ENCODE data around the gene JDP2. TPM values are rescaled to one million over a fixed set of nuclear protein-coding genes. Genes with fewer than 3 reads are reported as not detected.

The JDP2 gene
- total RNA-seq, 1 donor from 2014 or later: 79.5 TPM

GRCh38 chr14:75427126-75427481 is 718 bp upstream of the JDP2 start:
- FAIRE-seq: no peak
- H3K9ac ChIP-seq (ENCODE audit: low read length): peak overlapping the region; percentile 66

GRCh38 chr14:75428230-75429104 is 645 bp downstream of the JDP2 start:
- Histone ChIP-seq H3K9me3 (ENCODE audit: insufficient read depth, low read depth, low read length) (no peaks in the 10 kb centered on the region), H3K4me1 (ENCODE audit: insufficient read depth, low read length) (peaks cover 19% of the 10 kb centered on the region), H4K20me1 (ENCODE audit: insufficient read depth, low read length) (peaks cover 39% of the 10 kb centered on the region), H3K4me3 (ENCODE audit: insufficient read depth, low read depth, low read length) (peak overlapping the region; percentile 60), H3K4me2 (ENCODE audit: low read length) (peak overlapping the region; percentile 88), H2AFZ (ENCODE audit: low read depth, low read length) (peak overlapping the region; percentile 52), H3K9ac (ENCODE audit: low read length) (peak overlapping the region; percentile 75), H3K79me2 (ENCODE audit: insufficient read depth, low read length) (peaks cover 23% of the 10 kb centered on the region), H3K27me3 (ENCODE audit: insufficient read depth, low read length) (no peaks in the 10 kb centered on the region), H3K36me3 (ENCODE audit: insufficient read depth, low read length) (no peaks in the 10 kb centered on the region), H3K27ac (ENCODE audit: low read depth, low read length) (no peak overlapping the region)
- Mint-ChIP-seq H3K27ac (ENCODE audit: unreplicated experiment) (peak overlapping the region; percentile 53), H3K4me3 (ENCODE audit: unreplicated experiment) (peak overlapping the region; percentile 92), H3K36me3 (ENCODE audit: low read depth, unreplicated experiment) (peaks cover 16% of the 10 kb centered on the region), H3K9me3 (ENCODE audit: unreplicated experiment) (no peaks in the 10 kb centered on the region), H3K4me1 (ENCODE audit: low read depth, unreplicated experiment) (peaks cover 43% of the 10 kb centered on the region), H3K27me3 (ENCODE audit: low read depth, unreplicated experiment) (no peaks in the 10 kb centered on the region)
- no peak for FAIRE-seq
- TF ChIP-seq, protein P1, sequence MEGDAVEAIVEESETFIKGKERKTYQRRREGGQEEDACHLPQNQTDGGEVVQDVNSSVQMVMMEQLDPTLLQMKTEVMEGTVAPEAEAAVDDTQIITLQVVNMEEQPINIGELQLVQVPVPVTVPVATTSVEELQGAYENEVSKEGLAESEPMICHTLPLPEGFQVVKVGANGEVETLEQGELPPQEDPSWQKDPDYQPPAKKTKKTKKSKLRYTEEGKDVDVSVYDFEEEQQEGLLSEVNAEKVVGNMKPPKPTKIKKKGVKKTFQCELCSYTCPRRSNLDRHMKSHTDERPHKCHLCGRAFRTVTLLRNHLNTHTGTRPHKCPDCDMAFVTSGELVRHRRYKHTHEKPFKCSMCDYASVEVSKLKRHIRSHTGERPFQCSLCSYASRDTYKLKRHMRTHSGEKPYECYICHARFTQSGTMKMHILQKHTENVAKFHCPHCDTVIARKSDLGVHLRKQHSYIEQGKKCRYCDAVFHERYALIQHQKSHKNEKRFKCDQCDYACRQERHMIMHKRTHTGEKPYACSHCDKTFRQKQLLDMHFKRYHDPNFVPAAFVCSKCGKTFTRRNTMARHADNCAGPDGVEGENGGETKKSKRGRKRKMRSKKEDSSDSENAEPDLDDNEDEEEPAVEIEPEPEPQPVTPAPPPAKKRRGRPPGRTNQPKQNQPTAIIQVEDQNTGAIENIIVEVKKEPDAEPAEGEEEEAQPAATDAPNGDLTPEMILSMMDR (IDR thresholded peaks at IDR 0.05; ENCODE audit: insufficient read depth, low read depth, low read length): no peak
- no peak for TF ChIP-seq EZH2 (IDR thresholded peaks at IDR 0.05; ENCODE audit: insufficient read depth, low read length)
- DNase-seq (ENCODE audit: low read depth): no peak

More at GRCh38 chr14:75427126-75427481, 718 bp upstream of the JDP2 start:
- H4K20me1 ChIP-seq (ENCODE audit: insufficient read depth, low read length): peaks cover 35% of the 10 kb centered on the region
- Mint-ChIP-seq H3K36me3 (ENCODE audit: low read depth, unreplicated experiment) (peaks cover 8% of the 10 kb centered on the region), H3K27me3 (ENCODE audit: low read depth, unreplicated experiment) (no peaks in the 10 kb centered on the region), H3K4me1 (ENCODE audit: low read depth, unreplicated experiment) (peaks cover 40% of the 10 kb centered on the region), H3K4me3 (ENCODE audit: unreplicated experiment) (peak overlapping the region; percentile 75), H3K27ac (ENCODE audit: unreplicated experiment) (peak overlapping the region; percentile 41), H3K9me3 (ENCODE audit: unreplicated experiment) (no peaks in the 10 kb centered on the region)
- peaks cover 21% of the 10 kb centered on the region for H3K79me2 ChIP-seq (ENCODE audit: insufficient read depth, low read length)
- H3K27ac ChIP-seq (ENCODE audit: low read depth, low read length): no peak overlapping the region
- no peaks in the 10 kb centered on the region for H3K9me3 ChIP-seq (ENCODE audit: insufficient read depth, low read depth, low read length)
- peak overlapping the region; percentile 88 for H2AFZ ChIP-seq (ENCODE audit: low read depth, low read length)
- H3K36me3 ChIP-seq (ENCODE audit: insufficient read depth, low read length): no peaks in the 10 kb centered on the region
- H3K4me2 ChIP-seq (ENCODE audit: low read length): peak overlapping the region; percentile 89
- H3K4me3 ChIP-seq (ENCODE audit: insufficient read depth, low read depth, low read length): peak overlapping the region; percentile 62
- TF ChIP-seq, protein P1 (IDR thresholded peaks at IDR 0.05; ENCODE audit: insufficient read depth, low read depth, low read length): no peak
- TF ChIP-seq EZH2 (IDR thresholded peaks at IDR 0.05; ENCODE audit: insufficient read depth, low read length): no peak
- no peak for DNase-seq (ENCODE audit: low read depth)
- no peaks in the 10 kb centered on the region for H3K27me3 ChIP-seq (ENCODE audit: insufficient read depth, low read length)
- H3K4me1 ChIP-seq (ENCODE audit: insufficient read depth, low read length): peaks cover 19% of the 10 kb centered on the region

DNA sequence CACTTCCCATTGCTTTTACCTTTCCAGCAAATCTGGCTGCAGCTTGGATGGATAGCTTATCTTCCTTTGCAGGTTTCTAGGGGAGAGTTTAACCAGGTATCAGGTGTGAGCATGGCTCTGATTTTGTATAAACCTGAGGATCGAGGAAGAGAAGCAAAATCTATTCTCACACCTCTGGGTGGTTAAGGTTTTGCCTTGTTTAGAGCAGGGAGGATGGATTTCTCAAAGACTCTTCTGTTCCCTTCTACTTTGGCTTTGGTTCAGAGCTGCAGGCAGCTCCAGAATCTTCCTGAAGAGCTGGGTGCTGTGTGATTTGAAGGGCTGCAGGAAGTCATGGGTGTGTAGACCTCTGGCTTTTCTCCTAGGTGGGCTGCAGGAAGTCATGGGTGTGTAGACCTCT is 1.7 kb downstream of the JDP2 start:
- Histone ChIP-seq H3K4me2 (ENCODE audit: low read length) (peak overlapping the region; percentile 88), H3K27me3 (ENCODE audit: insufficient read depth, low read length) (no peaks in the 10 kb centered on the region), H3K4me1 (ENCODE audit: insufficient read depth, low read length) (peaks cover 19% of the 10 kb centered on the region), H3K4me3 (ENCODE audit: insufficient read depth, low read depth, low read length) (no peak overlapping the region), H3K36me3 (ENCODE audit: insufficient read depth, low read length) (no peaks in the 10 kb centered on the region), H3K79me2 (ENCODE audit: insufficient read depth, low read length) (peaks cover 23% of the 10 kb centered on the region), H3K27ac (ENCODE audit: low read depth, low read length) (no peak overlapping the region), H2AFZ (ENCODE audit: low read depth, low read length) (no peak overlapping the region), H3K9ac (ENCODE audit: low read length) (no peak overlapping the region), H4K20me1 (ENCODE audit: insufficient read depth, low read length) (peaks cover 46% of the 10 kb centered on the region), H3K9me3 (ENCODE audit: insufficient read depth, low read depth, low read length) (no peaks in the 10 kb centered on the region)
- no peak for TF ChIP-seq EZH2 (IDR thresholded peaks at IDR 0.05; ENCODE audit: insufficient read depth, low read length)
- TF ChIP-seq, protein P1 (IDR thresholded peaks at IDR 0.05; ENCODE audit: insufficient read depth, low read depth, low read length): no peak
- no peak for FAIRE-seq
- H3K4me3 Mint-ChIP-seq (ENCODE audit: unreplicated experiment): peak overlapping the region; percentile 92
- H3K4me1 Mint-ChIP-seq (ENCODE audit: low read depth, unreplicated experiment): peaks cover 54% of the 10 kb centered on the region
- peaks cover 23% of the 10 kb centered on the region for H3K36me3 Mint-ChIP-seq (ENCODE audit: low read depth, unreplicated experiment)
- H3K27ac Mint-ChIP-seq (ENCODE audit: unreplicated experiment): peak overlapping the region; percentile 18
- no peaks in the 10 kb centered on the region for H3K9me3 Mint-ChIP-seq (ENCODE audit: unreplicated experiment)
- DNase-seq (ENCODE audit: low read depth): no peak
- no peaks in the 10 kb centered on the region for H3K27me3 Mint-ChIP-seq (ENCODE audit: low read depth, unreplicated experiment)
